Stimulated activated CD8-positive, alpha-beta memory T cell treated with anti-CD3 and anti-CD28 coated beads, Interleukin-2, amount 100 ng/mL, for 48 hours (primary cell): ENCODE results near the gene TES.
"Not testable (repeated sequence)": the region's sequence is repeated elsewhere in the genome, so short reads cannot be mapped to it uniquely, and the experiment has no call there.

Experiments used
- DNase-seq, 2 donors: peaks; one replicate each; pipeline ENCODE4 v3.0.0-alpha.2; 2020; ENCODE audit warnings: low read depth in 2 of 2

TES gene

GRCh38 chr7:116284390-116284789, 74.1 kb downstream of the TES start:
- no peak for DNase-seq

- DNase-seq: no peak
Measured at GRCh38 chr7:116285252-116285651, 74.9 kb downstream of the TES start.

GRCh38 chr7:116290740-116291139, 80.4 kb downstream of the TES start:
- DNase-seq: no peak

- DNase-seq: no peak
Measured at GRCh38 chr7:116291937-116292336, 81.6 kb downstream of the TES start.

GRCh38 chr7:116292381-116292780, 82.0 kb downstream of the TES start:
- DNase-seq: no peak

- no peak for DNase-seq
Measured at GRCh38 chr7:116293139-116293538, 82.8 kb downstream of the TES start.

GRCh38 chr7:116293633-116294032, 83.3 kb downstream of the TES start:
- no peak for DNase-seq

- not testable (repeated sequence) for DNase-seq
Measured at GRCh38 chr7:116295903-116296302, 85.6 kb downstream of the TES start.

GRCh38 chr7:116298055-116298454, 87.7 kb downstream of the TES start:
- DNase-seq: no peak

GRCh38 chr7:116298576-116298975, 88.2 kb downstream of the TES start:
- DNase-seq: no peak

- no peak for DNase-seq
Measured at GRCh38 chr7:116305485-116306408, 95.4 kb downstream of the TES start.

GRCh38 chr7:116306409-116307048, 96.2 kb downstream of the TES start:
- no peak for DNase-seq

- DNase-seq: no peak
Measured at GRCh38 chr7:116307253-116307652, 96.9 kb downstream of the TES start.
